Embryonic facial prominence (tissue), 1 donor: ENCODE results near the gene CHST8.

Experiments
- DNase-seq: peaks from one replicate; pipeline ENCODE4 v3.0.0-alpha.2; 2016; ENCODE audit errors: extremely low spot score

Gene CHST8

DNA sequence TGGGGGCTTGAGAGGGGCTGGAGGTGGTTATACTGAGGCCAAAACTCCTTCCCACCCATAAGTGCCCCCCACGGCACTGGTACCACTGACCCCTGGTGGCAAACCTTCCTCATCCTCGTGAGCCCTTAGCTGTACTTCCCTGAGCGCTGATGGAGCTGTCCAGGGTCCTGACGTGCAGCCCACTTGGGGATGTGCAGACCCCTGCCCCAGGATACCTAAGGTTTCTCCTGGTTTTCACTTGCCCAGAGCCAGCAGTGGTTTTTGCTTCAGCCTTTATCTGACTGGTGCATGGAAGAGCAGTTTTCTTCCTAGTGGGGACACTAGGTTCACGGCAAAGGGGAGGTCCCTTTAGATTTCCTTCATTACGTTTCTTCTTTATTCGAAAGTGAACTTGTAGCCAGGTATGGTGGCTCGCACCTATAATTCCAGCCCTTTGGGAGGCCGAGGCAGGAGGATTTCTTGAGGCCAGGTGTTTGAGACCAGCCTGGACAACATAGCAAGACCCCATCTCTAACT is 146.2 kb downstream of the CHST8 start:
- DNase-seq, result peak; percentile 35

DNA sequence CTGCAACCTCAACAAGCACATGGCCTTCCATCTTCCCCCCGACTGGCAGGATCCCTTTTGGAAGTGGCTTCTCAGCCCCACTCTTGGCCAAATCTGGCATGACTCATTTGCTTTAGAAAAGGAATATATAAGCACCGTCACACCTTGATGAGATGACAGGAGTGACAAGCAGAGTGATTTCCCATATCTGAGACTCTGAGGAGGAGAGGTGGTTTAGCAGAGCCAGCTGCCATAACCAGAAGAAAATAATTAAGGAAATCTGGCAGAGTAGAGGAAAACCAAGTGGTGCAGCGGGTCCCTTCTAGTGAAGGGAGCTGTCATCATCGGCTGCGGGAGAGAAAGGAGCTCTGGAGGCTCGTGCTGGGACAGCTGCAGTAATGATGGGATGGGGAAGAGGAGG is 147.5 kb downstream of the CHST8 start:
- DNase-seq, result no peak

DNA sequence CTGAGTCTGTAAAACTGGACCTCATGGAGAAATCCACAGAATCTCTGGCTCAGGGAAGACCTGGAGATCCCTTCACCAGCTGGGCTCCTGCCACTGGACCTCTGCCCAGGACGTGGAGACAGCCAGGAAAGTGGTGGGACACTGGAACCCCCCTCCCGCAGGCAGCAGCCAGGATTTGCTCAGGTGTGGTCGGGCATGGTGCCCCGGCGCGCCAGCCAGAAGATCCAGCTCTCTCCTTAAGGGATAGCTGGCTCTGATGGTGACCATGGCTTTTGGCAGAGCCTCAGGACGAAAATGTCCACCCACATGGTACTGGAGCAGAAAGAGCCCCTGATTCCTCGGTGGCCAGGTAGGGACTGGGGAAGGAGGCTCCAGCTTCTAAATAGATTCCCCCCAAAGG is 148.4 kb downstream of the CHST8 start:
- DNase-seq, result no peak

DNA sequence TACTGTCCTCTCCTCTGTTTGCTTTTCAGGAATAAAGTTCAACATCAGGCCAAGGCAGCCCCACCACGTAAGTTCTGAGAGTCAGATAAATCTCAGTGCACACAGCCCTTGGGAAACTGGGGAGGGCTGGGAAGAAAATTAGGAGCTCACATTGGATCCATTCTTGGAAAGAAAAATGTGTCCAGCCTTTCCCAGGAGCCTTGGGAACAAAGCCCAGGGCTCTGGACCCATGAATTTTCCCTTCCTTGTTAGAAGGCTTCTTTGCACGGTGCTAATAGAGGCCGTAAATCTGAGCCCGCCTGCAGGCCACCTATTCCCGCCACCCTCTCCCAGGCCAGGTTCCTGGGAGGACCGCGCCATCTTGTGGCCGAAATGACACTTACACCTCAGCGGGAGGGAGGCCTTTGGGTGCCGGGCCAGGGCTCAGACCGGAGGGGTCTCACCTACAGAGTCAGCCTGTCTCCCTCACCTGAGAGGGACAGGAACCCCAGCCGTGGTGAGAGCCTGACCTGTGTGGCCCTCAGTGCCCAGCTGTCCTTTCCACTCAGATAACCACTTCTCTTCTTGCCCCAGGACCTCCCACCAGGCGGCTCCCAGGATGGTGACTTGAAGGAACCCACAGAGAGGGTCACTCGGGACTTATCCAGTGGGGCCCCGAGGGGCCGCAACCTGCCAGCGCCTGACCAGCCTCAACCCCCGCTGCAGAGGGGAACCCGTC is 149.8 kb downstream of the CHST8 start:
- no peak for DNase-seq

DNA sequence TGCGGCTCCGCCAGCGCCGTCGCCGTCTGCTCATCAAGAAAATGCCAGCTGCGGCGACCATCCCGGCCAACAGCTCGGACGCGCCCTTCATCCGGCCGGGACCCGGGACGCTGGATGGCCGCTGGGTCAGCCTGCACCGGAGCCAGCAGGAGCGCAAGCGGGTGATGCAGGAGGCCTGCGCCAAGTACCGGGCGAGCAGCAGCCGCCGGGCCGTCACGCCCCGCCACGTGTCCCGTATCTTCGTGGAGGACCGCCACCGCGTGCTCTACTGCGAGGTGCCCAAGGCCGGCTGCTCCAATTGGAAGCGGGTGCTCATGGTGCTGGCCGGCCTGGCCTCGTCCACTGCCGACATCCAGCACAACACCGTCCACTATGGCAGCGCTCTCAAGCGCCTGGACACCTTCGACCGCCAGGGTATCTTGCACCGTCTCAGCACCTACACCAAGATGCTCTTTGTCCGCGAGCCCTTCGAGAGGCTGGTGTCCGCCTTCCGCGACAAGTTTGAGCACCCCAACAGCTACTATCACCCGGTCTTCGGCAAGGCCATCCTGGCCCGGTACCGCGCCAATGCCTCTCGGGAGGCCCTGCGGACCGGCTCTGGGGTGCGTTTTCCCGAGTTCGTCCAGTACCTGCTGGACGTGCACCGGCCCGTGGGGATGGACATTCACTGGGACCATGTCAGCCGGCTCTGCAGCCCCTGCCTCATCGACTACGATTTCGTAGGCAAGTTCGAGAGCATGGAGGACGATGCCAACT is 150.5 kb downstream of the CHST8 start:
- no peak for DNase-seq

DNA sequence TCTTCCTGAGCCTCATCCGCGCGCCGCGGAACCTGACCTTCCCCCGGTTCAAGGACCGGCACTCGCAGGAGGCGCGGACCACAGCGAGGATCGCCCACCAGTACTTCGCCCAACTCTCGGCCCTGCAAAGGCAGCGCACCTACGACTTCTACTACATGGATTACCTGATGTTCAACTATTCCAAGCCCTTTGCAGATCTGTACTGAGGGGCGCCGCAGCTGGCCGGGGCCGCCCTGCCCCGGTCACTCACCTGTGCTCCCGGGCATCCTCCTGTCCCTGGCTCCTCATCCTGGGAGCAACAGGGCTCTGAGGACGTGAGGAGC is 151.1 kb downstream of the CHST8 start:
- DNase-seq, result no peak

DNA sequence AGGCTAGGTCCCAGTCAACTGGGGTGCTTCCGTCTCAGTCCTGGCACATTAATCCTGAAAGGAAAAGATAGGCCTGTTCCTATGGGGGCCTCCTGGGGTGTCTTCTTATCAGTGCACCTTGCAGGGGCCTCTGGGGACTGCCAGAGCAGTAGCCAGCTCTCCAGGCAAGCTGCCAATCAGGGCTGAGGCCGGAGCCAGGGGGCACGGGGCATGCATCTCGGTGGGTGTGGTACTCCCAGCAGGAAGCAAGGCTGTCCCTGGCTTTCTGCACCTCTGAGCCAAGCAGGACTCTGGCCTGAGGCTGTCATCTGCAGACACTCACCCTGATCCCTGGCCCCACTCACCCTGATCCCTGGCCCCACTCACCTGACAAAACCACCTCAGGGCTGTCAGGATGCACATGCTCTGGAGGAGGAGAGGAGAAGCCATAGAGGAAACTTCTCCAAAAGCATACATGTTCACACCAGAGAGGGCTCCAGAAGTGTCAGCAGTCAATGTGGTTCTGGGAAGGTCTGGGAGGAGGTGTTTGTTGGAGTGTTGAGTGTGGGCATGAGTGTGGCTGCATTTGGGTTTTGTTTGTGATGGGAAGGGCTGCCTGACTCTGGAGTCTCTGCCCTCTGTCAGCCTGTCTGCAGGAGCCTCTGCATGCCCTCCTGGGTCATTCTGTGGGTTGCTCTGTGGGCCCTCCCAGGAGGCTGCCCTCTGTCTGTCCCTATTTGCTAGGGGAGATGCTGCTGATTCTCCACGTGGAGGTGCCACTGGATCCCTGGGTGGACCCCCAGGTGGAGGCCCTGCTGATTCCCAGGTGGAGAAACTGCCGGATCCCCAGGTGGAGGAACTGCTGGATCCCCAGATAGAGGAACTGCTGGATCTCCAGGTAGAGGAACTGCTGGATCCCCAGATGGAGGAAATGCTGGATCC is 152.2 kb downstream of the CHST8 start:
- DNase-seq, result no peak

DNA sequence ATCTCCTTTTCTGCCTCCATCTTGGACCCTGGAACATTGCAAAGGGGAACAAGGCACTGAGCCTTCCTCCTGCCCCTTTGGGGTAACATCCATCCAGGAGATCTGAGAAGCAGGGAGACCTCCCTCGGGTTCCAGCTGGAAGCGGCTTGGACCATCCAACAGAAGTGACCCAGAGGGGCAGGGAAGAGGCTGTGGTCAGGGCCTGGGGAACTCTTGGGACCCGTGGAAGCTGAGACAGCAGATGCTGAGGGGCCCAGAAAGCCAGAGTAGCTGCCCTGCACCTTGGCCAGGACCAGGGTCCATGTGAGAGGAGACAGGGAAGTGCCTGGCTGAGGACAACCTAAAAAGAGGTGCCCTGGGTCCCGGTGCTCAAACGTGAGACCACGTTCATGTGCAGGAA is 153.0 kb downstream of the CHST8 start:
- no peak for DNase-seq

DNA sequence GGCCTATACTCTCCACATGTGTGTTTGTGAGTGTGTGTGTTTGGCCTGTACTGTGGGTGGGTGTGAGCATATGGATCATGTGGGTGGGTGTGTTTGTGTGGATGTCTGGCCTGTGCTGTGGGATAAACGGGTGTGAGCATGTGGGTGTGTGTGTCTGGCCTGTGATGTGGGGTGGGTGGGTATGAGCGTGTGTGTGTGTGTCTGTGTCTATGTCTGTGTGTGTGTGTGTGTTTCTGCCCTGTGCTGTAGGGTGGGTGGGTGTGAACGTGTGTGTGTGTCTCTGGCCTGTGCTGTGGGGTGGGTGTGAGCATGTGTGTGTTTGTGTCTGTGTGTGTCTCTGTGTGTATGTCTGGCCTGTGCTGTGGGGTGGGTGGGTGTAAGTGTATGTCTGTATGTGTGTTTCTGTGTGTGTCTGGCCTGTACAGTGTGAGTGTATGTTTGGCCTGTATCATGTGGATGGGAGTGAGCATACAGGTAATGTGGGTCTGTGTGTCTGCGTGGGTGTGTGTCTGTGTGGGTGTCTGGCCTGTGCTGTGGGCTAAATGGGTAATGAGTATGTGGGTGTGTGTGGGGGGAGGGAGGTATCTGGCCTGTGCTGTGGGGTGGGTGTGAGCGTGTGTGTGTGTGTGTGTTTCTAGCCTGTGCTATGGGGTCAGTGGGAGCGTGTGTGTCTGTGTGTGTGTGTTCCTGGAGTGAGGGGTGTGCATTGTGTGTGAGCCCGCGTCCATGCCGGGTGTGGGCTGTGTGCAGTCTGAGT is 154.2 kb downstream of the CHST8 start:
- no peak for DNase-seq

DNA sequence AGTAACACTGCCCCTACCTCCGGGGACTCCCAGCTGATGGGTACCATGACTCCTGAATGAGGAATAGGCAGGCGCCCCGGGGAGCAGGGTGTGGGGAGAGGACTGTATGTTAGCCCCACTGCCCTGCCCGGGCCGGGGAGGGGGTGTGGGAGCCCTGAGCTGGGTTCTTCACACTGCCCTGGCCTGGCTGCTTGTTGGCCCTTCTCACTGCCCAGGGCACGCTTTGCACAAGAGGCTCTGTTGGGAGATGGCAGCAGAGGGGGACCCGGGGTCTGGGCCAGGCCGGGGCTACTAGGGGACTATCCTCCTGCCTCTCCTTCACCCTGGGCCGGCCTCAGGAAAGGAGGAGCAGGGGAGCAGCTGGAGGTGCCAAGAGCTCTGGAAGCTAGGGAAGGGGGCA is 155.6 kb downstream of the CHST8 start:
- DNase-seq, result no peak

DNA sequence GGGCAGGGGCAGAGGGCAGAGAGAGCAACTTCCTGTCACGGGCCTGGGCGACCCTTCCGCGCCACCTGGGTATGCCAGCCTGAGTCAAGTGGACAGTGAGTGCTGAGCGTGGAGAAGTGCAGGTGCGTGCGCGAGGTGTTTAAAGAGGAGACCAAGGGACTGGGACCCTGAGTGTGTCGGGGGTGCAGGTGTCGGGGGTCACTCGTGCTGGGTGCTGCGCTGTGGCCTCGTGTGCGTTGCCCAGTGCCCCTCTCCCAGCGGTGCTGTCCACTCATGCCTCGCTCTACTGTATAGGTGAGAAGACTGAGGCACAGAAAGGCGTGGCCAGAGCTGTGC is 156.0 kb downstream of the CHST8 start:
- DNase-seq, result no peak

DNA sequence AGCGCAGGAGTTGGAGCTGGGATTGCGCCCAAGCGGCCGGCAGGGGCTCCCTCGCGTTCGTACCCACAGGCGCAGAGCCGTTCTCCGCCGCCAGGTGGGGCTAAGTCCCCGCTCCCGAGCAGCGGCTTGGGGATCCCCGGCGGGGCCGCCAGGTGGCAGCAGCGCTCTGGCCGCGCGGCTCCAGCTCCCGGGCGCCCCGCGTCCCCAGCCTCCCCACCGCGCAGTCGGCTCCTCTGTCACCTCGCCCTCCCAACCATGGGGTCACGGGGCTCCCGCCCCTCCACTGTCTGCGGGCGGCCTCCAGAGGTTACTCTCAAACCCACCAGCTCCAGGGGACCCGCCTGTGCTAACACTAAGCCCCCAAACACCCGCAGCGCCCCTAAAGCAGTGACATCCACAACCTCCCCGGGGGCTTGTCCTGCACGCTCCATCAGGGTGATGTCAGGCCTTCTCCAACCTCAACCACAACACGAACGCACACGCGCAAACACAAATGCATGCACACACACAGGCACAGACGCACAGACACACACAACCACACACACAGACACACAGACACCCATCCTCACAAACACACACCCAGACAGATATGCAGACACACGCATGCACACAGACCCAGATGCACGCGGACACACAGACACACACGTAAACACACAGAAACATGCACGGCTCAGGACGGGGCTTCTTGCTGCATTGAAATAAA is 156.5 kb downstream of the CHST8 start:
- peak; percentile 67 for DNase-seq

DNA sequence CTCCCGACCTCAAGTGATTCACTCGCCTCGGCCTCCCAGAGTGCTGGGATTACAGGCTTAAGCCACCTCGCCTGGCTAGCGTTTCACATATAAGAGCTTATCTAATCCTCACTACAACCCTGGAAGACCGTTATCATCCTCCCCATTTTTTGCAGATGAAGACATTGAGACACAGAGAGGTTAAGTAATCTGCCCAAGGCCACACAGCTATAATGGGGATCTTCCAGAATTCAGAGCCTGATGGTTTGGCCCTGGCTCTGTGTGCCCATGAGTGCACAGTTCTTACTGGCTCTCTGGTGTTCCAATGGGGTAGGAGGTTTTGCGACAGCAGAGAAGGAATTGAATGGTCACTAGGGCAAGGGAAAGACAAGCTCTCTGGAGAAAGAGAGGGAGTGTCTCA is 158.1 kb downstream of the CHST8 start:
- no peak for DNase-seq

DNA sequence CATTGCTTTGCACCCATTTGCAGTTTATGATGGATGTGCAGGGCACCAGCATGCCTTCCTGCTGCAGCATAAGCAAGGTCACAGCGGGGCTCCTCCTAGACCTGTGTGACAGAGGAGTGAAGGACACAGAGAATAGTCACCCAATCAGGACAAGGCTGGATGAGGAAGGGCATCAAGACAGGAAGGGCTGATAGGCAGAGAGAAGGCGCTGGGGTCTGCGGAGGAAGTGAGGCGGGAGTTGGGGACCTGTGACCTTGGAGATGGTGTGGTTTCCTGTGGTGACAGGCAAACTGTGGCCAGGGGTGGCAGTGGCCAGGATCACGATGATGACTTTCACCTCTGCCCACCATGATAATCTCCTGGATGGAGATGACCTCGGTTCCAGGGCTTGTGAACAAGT is 158.5 kb downstream of the CHST8 start:
- DNase-seq, result no peak

DNA sequence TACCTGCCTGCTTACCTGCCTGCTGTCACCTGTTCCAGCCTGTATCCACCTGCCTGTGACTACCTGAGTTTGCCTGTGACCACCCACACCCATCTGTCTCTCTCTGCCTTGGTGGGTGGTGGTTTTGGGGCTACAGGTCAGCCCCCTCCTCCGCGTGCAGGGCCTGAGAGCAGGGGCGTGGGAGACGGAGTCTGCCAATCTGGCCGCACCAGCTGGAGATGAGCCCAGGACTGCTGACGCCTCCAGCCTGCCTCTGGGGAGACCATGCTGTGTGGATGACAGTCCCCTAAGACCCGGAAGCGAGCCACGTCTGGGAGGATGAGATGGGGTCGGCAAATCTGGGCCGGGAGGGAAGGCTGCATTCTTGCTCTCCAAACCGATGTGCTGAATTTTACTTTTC is 159.0 kb downstream of the CHST8 start:
- no peak for DNase-seq

DNA sequence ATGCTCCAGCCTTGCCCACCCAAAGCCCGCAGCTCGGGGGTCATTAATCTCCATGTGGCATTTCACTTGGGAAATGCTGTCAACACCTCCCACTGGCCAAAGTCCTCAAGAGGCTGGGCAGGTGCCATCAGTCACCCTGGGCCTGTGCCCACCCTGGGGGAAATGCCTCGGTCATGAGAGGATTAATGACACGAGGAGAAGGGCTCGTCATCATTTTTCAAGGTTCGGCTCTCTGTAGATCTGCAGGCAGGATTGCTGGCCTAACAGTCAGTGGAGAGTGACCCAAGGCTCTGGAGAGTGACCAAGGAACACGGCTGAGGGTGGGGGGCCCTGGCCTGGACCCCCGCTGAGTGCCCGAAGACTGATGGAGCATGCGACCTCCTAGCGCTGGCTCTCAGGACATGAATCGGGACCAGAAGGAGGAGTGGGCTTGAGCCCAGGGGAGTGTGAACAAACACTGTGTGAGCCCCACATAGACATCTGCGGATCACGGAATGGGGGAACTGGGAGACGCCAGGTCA is 159.7 kb downstream of the CHST8 start:
- no peak for DNase-seq

DNA sequence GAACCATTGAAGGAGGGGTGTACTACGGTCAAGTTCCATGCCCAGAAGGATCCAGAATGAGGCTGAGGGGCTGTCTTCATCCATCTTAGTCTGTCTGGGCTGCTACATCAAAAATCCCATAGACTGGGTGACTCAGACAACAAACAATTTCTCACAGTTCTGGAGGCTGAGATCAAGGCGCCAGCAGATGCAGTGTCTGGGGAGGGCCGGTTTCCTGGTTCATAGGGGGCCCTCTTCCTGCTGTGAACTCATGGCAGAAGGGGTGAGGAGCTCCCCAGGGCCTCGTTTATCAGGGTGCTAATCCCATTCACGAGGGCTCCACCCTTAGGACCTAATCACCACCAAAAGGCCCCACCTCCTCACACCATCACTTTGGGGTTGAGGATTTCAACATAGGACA is 160.2 kb downstream of the CHST8 start:
- DNase-seq, result no peak

DNA sequence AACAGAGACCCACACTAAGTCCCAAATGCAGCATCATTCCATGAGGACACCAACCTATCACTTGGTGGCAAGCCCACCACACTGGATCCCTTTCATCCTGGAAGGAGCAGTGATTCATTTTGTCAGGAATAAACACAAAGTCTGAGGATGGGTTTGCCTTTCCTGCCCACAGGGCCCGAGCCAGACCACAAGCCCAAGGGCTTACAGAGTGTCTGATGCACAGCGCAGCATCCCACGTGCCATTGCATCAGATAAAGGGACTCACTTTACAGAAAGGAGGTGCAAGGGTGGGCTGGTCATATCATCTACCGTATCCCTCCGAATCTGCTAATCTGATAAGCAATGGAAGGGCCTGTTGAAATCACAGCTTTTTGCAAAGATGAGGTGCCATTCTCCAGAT is 162.7 kb downstream of the CHST8 start:
- no peak for DNase-seq

DNA sequence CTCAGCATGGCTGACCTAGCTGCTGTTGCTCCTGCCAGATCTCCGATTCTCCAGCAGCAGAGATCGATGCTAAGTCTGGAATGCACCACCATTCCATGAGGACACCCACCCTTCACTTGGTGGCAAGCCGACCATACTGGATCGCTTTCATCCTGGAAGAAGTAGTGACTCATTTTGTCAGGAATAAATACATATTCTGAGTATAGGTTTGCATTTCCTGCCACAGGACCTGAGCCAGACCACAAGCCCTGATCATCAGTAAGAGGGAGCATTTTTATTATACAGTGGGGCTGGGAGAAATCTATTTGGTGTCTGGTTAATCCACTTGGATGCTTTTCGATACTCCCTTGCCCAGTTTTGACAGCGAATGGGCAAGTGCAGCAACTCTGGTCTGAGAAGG is 164.0 kb downstream of the CHST8 start:
- no peak for DNase-seq

DNA sequence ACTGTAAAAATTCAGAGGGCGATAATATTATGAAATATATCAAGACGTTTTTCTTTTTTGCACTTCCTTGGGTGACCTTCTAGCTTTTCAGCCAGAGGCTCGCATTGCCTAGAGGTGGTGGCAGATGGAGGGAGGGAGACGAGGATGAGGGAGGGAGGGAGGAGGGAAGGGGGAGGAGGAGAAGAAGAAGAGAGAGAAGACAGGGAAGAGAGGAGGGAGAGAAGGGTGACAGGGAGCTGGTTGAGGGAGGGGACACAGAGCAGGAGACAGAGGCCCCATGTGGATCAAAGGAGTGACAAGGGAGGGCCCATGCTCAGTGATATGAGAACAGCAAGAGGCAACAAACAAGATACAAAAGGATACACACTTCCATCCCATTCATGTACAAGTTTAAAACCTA is 166.9 kb downstream of the CHST8 start:
- DNase-seq, result no peak

DNA sequence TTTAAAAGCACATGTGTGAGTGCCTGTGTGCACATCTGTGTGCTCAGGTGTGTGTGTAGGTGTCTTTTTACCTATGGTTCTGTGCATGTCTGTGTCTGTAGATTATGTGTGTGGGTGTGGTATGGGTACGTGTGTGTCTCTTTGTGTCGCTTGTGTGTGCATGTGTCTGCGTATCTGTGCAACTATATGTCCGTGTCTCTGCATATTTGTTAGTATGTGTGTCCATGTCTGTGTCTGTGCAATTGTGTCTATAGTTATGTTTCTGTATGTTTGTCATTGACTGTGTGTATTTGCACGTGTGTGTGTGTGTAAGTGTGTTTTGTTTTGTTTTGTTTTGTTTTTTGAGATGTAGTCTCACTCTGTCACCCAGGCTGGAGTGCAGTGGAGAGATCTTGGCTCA is 167.6 kb downstream of the CHST8 start:
- DNase-seq, result no peak
